ENCODE measurements around the gene LAYN. TPM values are rescaled to one million over a fixed set of nuclear protein-coding genes. Genes with fewer than 3 reads are reported as not detected.

Gene LAYN
- total RNA-seq, 2 donors from 2014 or later: 5.9 to 8.3 TPM

DNA sequence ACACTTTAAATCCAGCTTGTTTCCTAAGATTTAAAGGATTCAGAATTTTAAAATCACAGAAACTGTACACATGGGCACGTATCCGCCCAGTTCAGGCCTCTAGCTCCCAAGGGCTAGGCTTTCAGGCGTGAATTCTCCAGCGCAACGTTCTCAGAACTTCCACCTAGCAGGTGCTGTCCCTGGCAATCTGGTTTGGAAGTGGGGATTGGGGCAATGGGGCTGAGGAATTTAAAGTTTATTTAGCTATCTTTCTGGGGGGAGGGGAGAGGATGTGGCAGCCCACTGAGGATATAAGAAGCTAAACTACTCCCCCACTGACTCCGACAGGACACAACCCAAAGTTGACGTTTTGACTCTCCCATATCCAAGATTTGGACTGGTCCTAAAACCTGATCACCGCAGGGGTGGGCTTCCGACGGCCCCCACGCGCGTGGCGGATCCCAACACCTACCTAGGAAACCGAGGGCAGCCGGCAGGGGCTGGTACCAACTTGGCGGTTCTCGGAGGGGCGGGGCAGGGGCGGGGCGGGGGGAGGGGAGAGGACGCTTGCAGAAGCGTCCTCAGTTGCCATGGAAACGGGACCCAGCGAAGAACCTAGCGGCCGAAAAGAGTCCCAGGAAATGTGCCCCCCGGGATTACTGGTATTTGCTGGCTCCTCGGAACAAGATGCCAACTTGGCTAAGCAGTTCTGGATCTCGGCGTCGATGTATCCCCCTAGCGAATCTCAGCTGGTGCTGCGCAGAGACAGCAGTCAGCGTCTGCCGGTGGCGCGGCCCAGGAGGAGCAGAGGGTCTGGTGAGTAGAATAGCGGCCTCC lies 26.1 kb upstream of the LAYN start, which contains the start of gene HOATZ:
Gene HOATZ, plus strand, starts transcription at position 563 of the 816 bp plus-strand sequence. Its CDS starts 7 bp downstream, at position 570.
- DNase-seq (no peak), ATAC-seq (no peak)
- Histone ChIP-seq H3K4me3 (no peak within 1 kb of the TSS), H3K27me3 (peaks cover 0 to 6% of the 10 kb centered on the region in 2 donors), H3K9me3 (no peaks in the 10 kb centered on the region), H3K27ac (no peak within 1 kb of the TSS), H3K36me3 (replicated peaks in 1 of 2; ENCODE audit: insufficient read depth in 1 of 2, low read depth in 2 of 2) (no peaks in the 10 kb centered on the region), H3K4me1 (peaks cover 7% of the 10 kb centered on the region)
- intact Hi-C loops (cut with DNase I): no loop called here
- 18 to 31% methylated on average over 33 to 39 of the region's 39 CpGs for WGBS, 2 donors
- TF ChIP-seq POLR2A (IDR thresholded peaks at IDR 0.05): no peak
- TF ChIP-seq, protein P1, sequence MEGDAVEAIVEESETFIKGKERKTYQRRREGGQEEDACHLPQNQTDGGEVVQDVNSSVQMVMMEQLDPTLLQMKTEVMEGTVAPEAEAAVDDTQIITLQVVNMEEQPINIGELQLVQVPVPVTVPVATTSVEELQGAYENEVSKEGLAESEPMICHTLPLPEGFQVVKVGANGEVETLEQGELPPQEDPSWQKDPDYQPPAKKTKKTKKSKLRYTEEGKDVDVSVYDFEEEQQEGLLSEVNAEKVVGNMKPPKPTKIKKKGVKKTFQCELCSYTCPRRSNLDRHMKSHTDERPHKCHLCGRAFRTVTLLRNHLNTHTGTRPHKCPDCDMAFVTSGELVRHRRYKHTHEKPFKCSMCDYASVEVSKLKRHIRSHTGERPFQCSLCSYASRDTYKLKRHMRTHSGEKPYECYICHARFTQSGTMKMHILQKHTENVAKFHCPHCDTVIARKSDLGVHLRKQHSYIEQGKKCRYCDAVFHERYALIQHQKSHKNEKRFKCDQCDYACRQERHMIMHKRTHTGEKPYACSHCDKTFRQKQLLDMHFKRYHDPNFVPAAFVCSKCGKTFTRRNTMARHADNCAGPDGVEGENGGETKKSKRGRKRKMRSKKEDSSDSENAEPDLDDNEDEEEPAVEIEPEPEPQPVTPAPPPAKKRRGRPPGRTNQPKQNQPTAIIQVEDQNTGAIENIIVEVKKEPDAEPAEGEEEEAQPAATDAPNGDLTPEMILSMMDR (IDR thresholded peaks at IDR 0.05): no peak

DNA sequence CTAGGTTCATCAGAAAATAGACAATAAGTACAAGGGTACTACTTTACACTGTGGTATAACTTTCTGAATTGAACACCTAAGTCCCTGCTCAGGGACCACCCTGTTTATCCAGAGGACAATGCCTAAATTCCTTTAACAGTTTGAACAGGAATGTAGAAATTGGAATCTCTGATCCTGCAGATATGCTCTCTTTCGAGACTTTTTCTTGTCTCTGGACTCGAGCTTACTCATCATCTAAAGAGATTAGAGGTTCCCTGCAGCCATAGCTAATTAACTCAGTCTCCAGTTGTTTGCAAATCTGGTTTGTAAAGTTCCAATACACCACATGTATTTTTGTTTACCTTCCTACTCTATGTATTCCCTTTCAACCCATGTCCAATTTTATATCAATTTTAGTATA lies 24.9 kb upstream of the LAYN start:
- no peaks in the 10 kb centered on the region for H3K36me3 ChIP-seq (replicated peaks in 1 of 2; ENCODE audit: insufficient read depth in 1 of 2, low read depth in 2 of 2)
- intact Hi-C loops (cut with DNase I): no loop called here
- no peak for TF ChIP-seq POLR2A (IDR thresholded peaks at IDR 0.05)
- TF ChIP-seq, protein P1 (IDR thresholded peaks at IDR 0.05): no peak
- no peak for ATAC-seq
- no peak for DNase-seq
- 76 to 84% methylated on average over 2 of the region's 2 CpGs for WGBS, 2 donors
- no peak overlapping the region for H3K4me3 ChIP-seq
- peaks cover 0 to 6% of the 10 kb centered on the region in 2 donors for H3K27me3 ChIP-seq
- H3K27ac ChIP-seq: no peak overlapping the region
- H3K4me1 ChIP-seq: peaks cover 7% of the 10 kb centered on the region
- H3K9me3 ChIP-seq: no peaks in the 10 kb centered on the region

DNA sequence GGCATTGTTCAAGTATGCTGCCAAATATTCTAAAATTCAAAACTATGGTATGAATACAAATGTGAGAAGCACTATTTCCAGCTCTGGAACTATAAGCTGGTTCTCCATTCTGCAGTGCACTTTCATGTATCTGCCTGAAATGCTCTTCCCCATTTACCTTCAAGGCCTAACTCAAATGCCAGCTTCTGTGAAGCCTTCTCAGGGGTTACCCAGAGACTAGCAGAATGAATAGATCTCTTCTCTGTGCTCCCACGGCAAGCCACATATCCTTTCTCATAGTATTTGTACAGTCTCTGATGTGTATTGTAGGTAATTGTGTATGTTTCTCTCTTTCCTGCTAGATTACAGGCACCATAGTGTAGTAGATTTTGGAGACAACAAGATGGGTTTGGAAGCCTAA lies 21.9 kb upstream of the LAYN start:
- Histone ChIP-seq H3K4me1 (no peaks in the 10 kb centered on the region), H3K27ac (no peak overlapping the region), H3K36me3 (replicated peaks in 1 of 2; ENCODE audit: insufficient read depth in 1 of 2, low read depth in 2 of 2) (no peaks in the 10 kb centered on the region), H3K9me3 (no peaks in the 10 kb centered on the region), H3K4me3 (no peak overlapping the region), H3K27me3 (no peaks in the 10 kb centered on the region)
- no peak for TF ChIP-seq POLR2A (IDR thresholded peaks at IDR 0.05)
- TF ChIP-seq, protein P1 (IDR thresholded peaks at IDR 0.05): no peak
- intact Hi-C loops (cut with DNase I): no loop called here
- WGBS, 2 donors: 26 to 35% methylated on average over 1 of the region's 1 CpG
- ATAC-seq (no peak), DNase-seq (no peak)

DNA sequence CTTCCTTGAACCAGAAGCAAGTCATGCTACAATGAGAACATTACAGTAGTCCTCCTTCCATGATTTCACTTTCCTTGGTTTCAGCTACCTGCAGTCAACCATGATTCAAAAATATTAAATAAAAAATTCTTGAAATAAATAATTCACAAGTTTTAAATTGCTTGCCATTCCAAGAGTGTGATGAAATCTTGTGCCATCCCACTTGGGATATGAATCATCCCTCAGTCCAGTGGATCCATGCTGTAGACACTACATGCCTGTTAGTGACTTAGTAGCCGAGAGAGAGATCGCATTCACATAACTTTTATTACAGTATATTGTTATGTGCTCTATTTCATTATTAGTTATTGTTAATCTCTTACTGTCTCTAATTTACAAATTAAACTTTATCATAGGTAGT lies 20.0 kb upstream of the LAYN start:
- ATAC-seq (no peak), DNase-seq (no peak)
- Histone ChIP-seq H3K4me1 (no peaks in the 10 kb centered on the region), H3K27ac (no peak overlapping the region), H3K4me3 (no peak overlapping the region), H3K36me3 (replicated peaks in 1 of 2; ENCODE audit: insufficient read depth in 1 of 2, low read depth in 2 of 2) (no peaks in the 10 kb centered on the region), H3K9me3 (no peaks in the 10 kb centered on the region), H3K27me3 (no peaks in the 10 kb centered on the region)
- WGBS, 2 donors: 93 to 99% methylated on average over 2 of the region's 2 CpGs
- intact Hi-C loops (cut with DNase I): no loop called here
- TF ChIP-seq POLR2A (IDR thresholded peaks at IDR 0.05): no peak

DNA sequence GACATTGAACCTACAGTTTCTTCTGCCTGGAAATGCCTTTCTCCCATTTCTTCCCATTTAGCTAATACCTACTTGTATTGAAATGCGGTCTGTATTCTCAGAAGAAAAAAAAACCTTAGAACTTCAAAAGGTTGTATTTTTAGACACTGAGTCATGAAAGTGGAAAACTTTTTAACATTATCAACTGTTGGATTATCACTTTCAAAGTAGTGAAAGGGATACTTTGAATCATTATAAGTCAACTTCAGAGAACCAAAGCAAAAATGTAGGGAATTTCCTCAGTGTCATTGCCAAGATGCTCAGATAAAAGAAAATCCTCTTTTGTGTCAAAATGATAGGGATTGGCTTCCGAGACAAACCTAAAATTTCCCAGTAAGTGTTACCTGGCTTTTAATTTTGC lies 19.4 kb upstream of the LAYN start:
- WGBS, 2 donors: 72 to 82% methylated on average over 2 of the region's 2 CpGs
- H3K4me3 ChIP-seq: no peak overlapping the region
- intact Hi-C loops (cut with DNase I): no loop called here
- H3K36me3 ChIP-seq (replicated peaks in 1 of 2; ENCODE audit: insufficient read depth in 1 of 2, low read depth in 2 of 2): no peaks in the 10 kb centered on the region
- ATAC-seq (no peak), DNase-seq (no peak)
- no peak overlapping the region for H3K27ac ChIP-seq
- no peaks in the 10 kb centered on the region for H3K27me3 ChIP-seq
- TF ChIP-seq, protein P1 (IDR thresholded peaks at IDR 0.05): no peak
- no peak for TF ChIP-seq POLR2A (IDR thresholded peaks at IDR 0.05)
- H3K4me1 ChIP-seq: no peaks in the 10 kb centered on the region
- no peaks in the 10 kb centered on the region for H3K9me3 ChIP-seq

Data from body of pancreas (tissue), 4 donors.